CD14-positive monocyte (primary cell): Measurements from ENCODE around the gene STK39. TPM values are rescaled to one million over a fixed set of nuclear protein-coding genes. Genes with fewer than 3 reads are reported as not detected.

ENCODE experiments used
- DNase-seq, 3 donors: peaks; one replicate each; pipeline ENCODE4 v3.0.0-alpha.2; 2011 to 2022
- H2AFZ ChIP-seq: 2 replicates; pipeline ENCODE4 v1.6.0; 2012; ENCODE audit warnings: mild to moderate bottlenecking, low read depth, low read length, inconsistent platforms; ENCODE audit not compliant: insufficient read depth, poor library complexity, severe bottlenecking
- H3K27ac ChIP-seq, 2 donors: 1 replicate in 1 of 2; 2 replicates in 1 of 2; pipeline ENCODE4 v1.5.1; 2012 to 2013; ENCODE audit warnings: low read length in 2 of 2, control low read depth in 1 of 2, inconsistent platforms in 1 of 2, low read depth in 1 of 2, mild to moderate bottlenecking in 1 of 2
- H3K27me3 ChIP-seq, 2 donors: one replicate each; pipeline versions ENCODE4 v1.6.0 to v1.6.1; 2011 to 2013; ENCODE audit warnings: low read length in 2 of 2; ENCODE audit not compliant: control insufficient read depth in 2 of 2, insufficient read depth in 2 of 2
- H3K36me3 ChIP-seq, 2 donors: replicated peaks in 1 of 2; 1 replicate in 1 of 2; 2 replicates in 1 of 2; pipeline versions ENCODE4 v1.5.1 to v1.6.1; 2012 to 2013; ENCODE audit warnings: low read length in 2 of 2, control low read depth in 1 of 2, inconsistent platforms in 1 of 2, mild to moderate bottlenecking in 1 of 2; ENCODE audit not compliant: insufficient read depth in 2 of 2, control insufficient read depth in 1 of 2
- H3K4me1 ChIP-seq, 2 donors: 1 replicate in 1 of 2; 2 replicates in 1 of 2; pipeline versions ENCODE4 v1.5.1 to v1.6.1; 2012 to 2013; ENCODE audit warnings: low read length in 2 of 2, control low read depth in 1 of 2, inconsistent platforms in 1 of 2, mild to moderate bottlenecking in 1 of 2, moderate library complexity in 1 of 2; ENCODE audit not compliant: insufficient read depth in 2 of 2, control insufficient read depth in 1 of 2
- H3K4me2 ChIP-seq: replicated peaks from 2 replicates; pipeline ENCODE3; 2012; ENCODE audit warnings: low read length, moderate library complexity, mild to moderate bottlenecking; ENCODE audit not compliant: poor library complexity, severe bottlenecking; ENCODE audit errors: extremely low read depth
- H3K4me3 ChIP-seq, 3 experiments: fragments of 200-600 bp in 1 of 3; sonication (generic) in 1 of 3; replicated peaks in 1 of 3; 1 replicate in 2 of 3; 2 replicates in 1 of 3; pipeline ENCODE4 v1.5.1; 2011 to 2013; ENCODE audit warnings: low read length in 3 of 3, mild to moderate bottlenecking in 3 of 3, control low read depth in 2 of 3, low read depth in 2 of 3, inconsistent platforms in 1 of 3, moderate library complexity in 1 of 3
- H3K79me2 ChIP-seq: 2 replicates; pipeline ENCODE4 v1.6.0; 2012; ENCODE audit warnings: mild to moderate bottlenecking, control low read depth, inconsistent platforms, low read length, moderate library complexity; ENCODE audit not compliant: insufficient read depth
- H3K9ac ChIP-seq: 2 replicates; pipeline ENCODE4 v1.6.0; 2017; ENCODE audit warnings: low read length, mild to moderate bottlenecking; ENCODE audit not compliant: insufficient read depth, poor library complexity, severe bottlenecking
- H3K9me3 ChIP-seq, 2 donors: replicated peaks in 1 of 2; 1 replicate in 1 of 2; 2 replicates in 1 of 2; pipeline versions ENCODE4 v1.5.1 to v1.6.1; 2012 to 2013; ENCODE audit warnings: low read length in 2 of 2, control low read depth in 1 of 2; ENCODE audit not compliant: control insufficient read depth in 1 of 2, insufficient read depth in 1 of 2
- H4K20me1 ChIP-seq: 2 replicates; pipeline ENCODE4 v1.6.0; 2012; ENCODE audit warnings: mild to moderate bottlenecking, low read length, control low read depth, moderate library complexity; ENCODE audit not compliant: insufficient read depth
- H3K27ac Mint-ChIP-seq, 7 donors: one replicate each; pipeline ENCODE4 v1.8.0; 2020; ENCODE audit warnings: mild to moderate bottlenecking in 7 of 7, mixed read lengths in 7 of 7, moderate library complexity in 6 of 7, inconsistent platforms in 2 of 7
- H3K27me3 Mint-ChIP-seq, 3 donors: one replicate each; pipeline ENCODE4 v1.8.0; 2021 to 2022; ENCODE audit warnings: low read depth in 3 of 3, mild to moderate bottlenecking in 3 of 3, mixed read lengths in 3 of 3, moderate library complexity in 3 of 3, inconsistent platforms in 1 of 3
- H3K36me3 Mint-ChIP-seq, 2 donors: one replicate each; pipeline ENCODE4 v1.8.0; 2020; ENCODE audit warnings: mixed read lengths in 2 of 2, inconsistent platforms in 1 of 2, mild to moderate bottlenecking in 1 of 2
- H3K4me1 Mint-ChIP-seq: one replicate; pipeline ENCODE4 v1.8.0; 2020; ENCODE audit warnings: mild to moderate bottlenecking, mixed read lengths
- H3K4me3 Mint-ChIP-seq, 2 donors: one replicate each; pipeline ENCODE4 v1.8.0; 2020; ENCODE audit warnings: mild to moderate bottlenecking in 2 of 2, mixed read lengths in 2 of 2, moderate library complexity in 1 of 2
- H3K9me3 Mint-ChIP-seq, 7 donors: one replicate each; pipeline ENCODE4 v1.8.0; 2020 to 2022; ENCODE audit warnings: mixed read lengths in 7 of 7, mild to moderate bottlenecking in 6 of 7, moderate library complexity in 6 of 7, inconsistent platforms in 2 of 7
- WGBS: methylation state at CpG from one replicate; pipeline ENCODE4 v1.1.5; 2013; ENCODE audit warnings: missing lambda C conversion rate; ENCODE audit not compliant: insufficient coverage; 5-methylcytosine and 5-hydroxymethylcytosine counted together
- intact Hi-C, 2 donors: fragments of 100-400 bp; cut with micrococcal nuclease; formaldehyde crosslinking; loops; one replicate each; pipeline versions ENCODE4 v1.15.0 to v1.15.1; 2023
- polyA plus RNA-seq, 3 donors: library from polyadenylated mRNA; depleted of rRNA in 1 of 3; unstranded in 2 of 3; stranded (reverse) in 1 of 3; fragments of 300-500 nt in 2 of 3; fragments of >200 nt in 1 of 3; fragmentation: Illumina TruSeq in 2 of 3; gene quantifications; 1 replicate in 2 of 3; 2 replicates in 1 of 3; pipeline ENCODE4 v1.2.3, GENCODE V29; 2012 to 2021
- TF ChIP-seq, protein P1 (sequence below): fragments of 200-600 bp; IDR thresholded peaks from one replicate; pipeline ENCODE4 v1.8.0; 2022; ENCODE audit warnings: antibody characterized with exemption, mild to moderate bottlenecking

Gene STK39
- polyA plus RNA-seq, 3 donors = 1.2 to 2.7 (median 2.6) TPM

DNA sequence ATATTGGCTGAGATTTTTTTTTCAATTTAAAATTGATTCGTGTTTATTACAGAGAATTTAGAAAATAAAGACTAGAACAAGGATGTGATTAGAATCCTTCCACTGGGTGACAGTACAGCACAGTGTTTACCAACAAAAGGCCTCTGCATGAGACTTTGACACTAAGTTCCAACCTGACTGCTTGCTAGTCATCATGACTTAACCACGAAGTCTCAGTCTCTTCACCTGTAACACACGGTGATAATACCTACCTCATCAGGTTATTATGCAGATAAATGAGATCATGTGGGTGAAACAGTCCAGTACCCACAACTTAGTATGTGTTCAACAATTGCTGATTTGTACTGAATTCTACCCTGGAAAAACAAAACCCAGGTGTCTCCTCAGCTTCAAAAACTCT lies 151.2 kb downstream of the STK39 start:
- Histone ChIP-seq H3K4me3 (no peak overlapping the region), H3K79me2 (no peaks in the 10 kb centered on the region), H4K20me1 (no peaks in the 10 kb centered on the region), H3K9me3 (no peaks in the 10 kb centered on the region), H3K36me3 (peaks cover 10 to 48% of the 10 kb centered on the region in 2 donors), H2AFZ (no peak overlapping the region), H3K27me3 (no peaks in the 10 kb centered on the region), H3K27ac (no peak overlapping the region), H3K9ac (no peak overlapping the region), H3K4me1 (no peaks in the 10 kb centered on the region), H3K4me2 (no peak overlapping the region)
- no peak overlapping the region for H3K27ac Mint-ChIP-seq
- H3K4me1 Mint-ChIP-seq = peaks cover under 1% of the 10 kb centered on the region
- H3K4me3 Mint-ChIP-seq = no peak overlapping the region
- intact Hi-C loops = no loop called here
- DNase-seq = no peak
- no peaks in the 10 kb centered on the region for H3K27me3 Mint-ChIP-seq
- H3K36me3 Mint-ChIP-seq = peaks cover 19% of the 10 kb centered on the region in 2 donors
- WGBS = no CpG with 5 or more reads among the region's 3 CpGs
- TF ChIP-seq, protein P1, sequence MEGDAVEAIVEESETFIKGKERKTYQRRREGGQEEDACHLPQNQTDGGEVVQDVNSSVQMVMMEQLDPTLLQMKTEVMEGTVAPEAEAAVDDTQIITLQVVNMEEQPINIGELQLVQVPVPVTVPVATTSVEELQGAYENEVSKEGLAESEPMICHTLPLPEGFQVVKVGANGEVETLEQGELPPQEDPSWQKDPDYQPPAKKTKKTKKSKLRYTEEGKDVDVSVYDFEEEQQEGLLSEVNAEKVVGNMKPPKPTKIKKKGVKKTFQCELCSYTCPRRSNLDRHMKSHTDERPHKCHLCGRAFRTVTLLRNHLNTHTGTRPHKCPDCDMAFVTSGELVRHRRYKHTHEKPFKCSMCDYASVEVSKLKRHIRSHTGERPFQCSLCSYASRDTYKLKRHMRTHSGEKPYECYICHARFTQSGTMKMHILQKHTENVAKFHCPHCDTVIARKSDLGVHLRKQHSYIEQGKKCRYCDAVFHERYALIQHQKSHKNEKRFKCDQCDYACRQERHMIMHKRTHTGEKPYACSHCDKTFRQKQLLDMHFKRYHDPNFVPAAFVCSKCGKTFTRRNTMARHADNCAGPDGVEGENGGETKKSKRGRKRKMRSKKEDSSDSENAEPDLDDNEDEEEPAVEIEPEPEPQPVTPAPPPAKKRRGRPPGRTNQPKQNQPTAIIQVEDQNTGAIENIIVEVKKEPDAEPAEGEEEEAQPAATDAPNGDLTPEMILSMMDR = no peak
- no peaks in the 10 kb centered on the region for H3K9me3 Mint-ChIP-seq

DNA sequence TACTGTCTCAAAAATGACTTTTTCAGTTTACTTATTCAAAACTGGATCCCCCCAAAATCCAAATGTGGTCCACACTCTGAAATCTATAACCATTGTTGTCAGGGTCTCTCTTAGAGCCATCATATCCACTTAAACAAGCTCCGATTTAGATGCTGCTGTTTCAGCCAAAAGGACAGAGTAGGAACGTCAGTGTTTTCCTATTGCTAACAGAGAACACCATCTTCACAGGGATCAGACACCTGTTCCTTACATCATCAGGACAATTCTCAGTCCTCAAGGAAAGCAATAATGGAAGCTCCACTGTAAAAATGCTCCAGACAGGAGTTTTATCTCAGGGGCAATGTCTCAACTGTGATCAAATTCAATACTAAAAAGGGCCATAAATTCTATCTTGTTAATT lies 155.4 kb downstream of the STK39 start:
- Histone ChIP-seq H4K20me1 (no peaks in the 10 kb centered on the region), H3K4me2 (no peak overlapping the region), H3K9me3 (no peaks in the 10 kb centered on the region), H3K27me3 (no peaks in the 10 kb centered on the region), H3K79me2 (no peaks in the 10 kb centered on the region), H3K4me1 (peaks cover 8 to 12% of the 10 kb centered on the region in 2 donors), H3K27ac (no peak overlapping the region), H3K9ac (no peak overlapping the region), H3K4me3 (no peak overlapping the region), H2AFZ (no peak overlapping the region), H3K36me3 (peaks cover 7 to 27% of the 10 kb centered on the region in 2 donors)
- no peaks in the 10 kb centered on the region for H3K27me3 Mint-ChIP-seq
- no peak overlapping the region for H3K4me3 Mint-ChIP-seq
- TF ChIP-seq, protein P1 = no peak
- DNase-seq = no peak
- peaks cover 3 to 6% of the 10 kb centered on the region in 2 donors for H3K36me3 Mint-ChIP-seq
- WGBS = 92% methylated on average over 2 of the region's 2 CpGs
- H3K9me3 Mint-ChIP-seq = peaks cover 0 to 4% (median 0%) of the 10 kb centered on the region in 7 donors
- no peak overlapping the region for H3K27ac Mint-ChIP-seq
- intact Hi-C loops = no loop called here
- peaks cover 17% of the 10 kb centered on the region for H3K4me1 Mint-ChIP-seq
